ENCODE results near the gene LPCAT4.

GRCh38 chr15:34358948-34359347 is 8.0 kb downstream of the LPCAT4 start:
- TF ChIP-seq CTCF (IDR thresholded peaks at IDR 0.05; ENCODE audit: control extremely low read depth in 1 of 3, insufficient read depth in 1 of 3, low read depth in 1 of 3, low read length in 3 of 3) (no peak), BRCA1 (IDR thresholded peaks at IDR 0.05; ENCODE audit: low read depth, low read length) (no peak), POLR2A (IDR thresholded peaks at IDR 0.05; ENCODE audit: control extremely low read depth in 1 of 2, low read depth in 2 of 2, low read length in 2 of 2) (no peak), HDAC2 (IDR thresholded peaks at IDR 0.05; ENCODE audit: borderline replicate concordance in 1 of 2, low read depth in 2 of 2, low read length in 2 of 2) (no peak), RAD21 (IDR thresholded peaks at IDR 0.05 in 1 of 2, conservative IDR thresholded peaks at IDR 0.05 in 1 of 2; ENCODE audit: low read depth in 2 of 2, low read length in 2 of 2) (no peak)

Data from H1 (cell line).